GM12892 (cell line): ENCODE results near the gene WDR27.

Experiments used
- POLR2AphosphoS5 ChIP-seq: IDR thresholded peaks from 2 replicates; pipeline ENCODE4 v1.6.1; 2011; ENCODE audit warnings: low read depth, low read length, control low read depth
- TAF1 ChIP-seq: IDR thresholded peaks from 2 replicates; pipeline ENCODE4 v1.6.1; 2011; ENCODE audit warnings: low read depth, mild to moderate bottlenecking, control low read depth, low read length, borderline replicate concordance

DNA sequence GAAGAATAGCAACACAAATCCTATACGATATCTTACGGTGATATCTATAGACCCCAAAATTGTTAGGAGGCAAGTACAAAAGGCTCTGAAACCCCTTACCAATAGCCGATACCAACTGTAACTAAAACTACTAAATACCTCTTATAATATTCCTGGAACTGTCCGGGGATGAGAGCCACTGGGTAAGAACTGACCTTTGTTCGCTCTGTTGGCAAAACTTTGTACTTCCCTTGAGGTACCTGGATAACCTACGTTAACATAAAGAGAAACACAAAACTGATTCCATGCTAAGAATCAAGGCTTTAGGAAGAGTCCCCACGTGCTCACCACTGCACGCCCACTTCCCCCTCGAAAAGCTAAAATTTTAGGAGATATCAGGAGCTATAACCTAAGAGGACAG is 12.8 kb upstream of the WDR27 start:
- TF ChIP-seq POLR2AphosphoS5 (no peak), TAF1 (no peak)
